GM12865 (cell line): Measurements from ENCODE around the gene TP63.

Source experiments
- DNase-seq: peaks from one replicate; pipeline ENCODE4 v3.0.0; 2010; ENCODE audit warnings: low read depth
- H3K4me3 ChIP-seq: 2 replicates; pipeline ENCODE4 v1.5.1; 2011; ENCODE audit warnings: mild to moderate bottlenecking, low read depth, low read length, control low read depth
- TF ChIP-seq, protein P1 (sequence below): IDR thresholded peaks from 2 replicates; pipeline ENCODE4 v1.5.1; 2011; ENCODE audit warnings: low read length, control low read depth, low read depth, inconsistent platforms; ENCODE audit not compliant: insufficient read depth; ENCODE audit errors: missing control alignments

Gene TP63

GRCh38 chr3:189780546-189781270, 149.5 kb downstream of the TP63 start:
- no peak overlapping the region for H3K4me3 ChIP-seq
- TF ChIP-seq, protein P1, sequence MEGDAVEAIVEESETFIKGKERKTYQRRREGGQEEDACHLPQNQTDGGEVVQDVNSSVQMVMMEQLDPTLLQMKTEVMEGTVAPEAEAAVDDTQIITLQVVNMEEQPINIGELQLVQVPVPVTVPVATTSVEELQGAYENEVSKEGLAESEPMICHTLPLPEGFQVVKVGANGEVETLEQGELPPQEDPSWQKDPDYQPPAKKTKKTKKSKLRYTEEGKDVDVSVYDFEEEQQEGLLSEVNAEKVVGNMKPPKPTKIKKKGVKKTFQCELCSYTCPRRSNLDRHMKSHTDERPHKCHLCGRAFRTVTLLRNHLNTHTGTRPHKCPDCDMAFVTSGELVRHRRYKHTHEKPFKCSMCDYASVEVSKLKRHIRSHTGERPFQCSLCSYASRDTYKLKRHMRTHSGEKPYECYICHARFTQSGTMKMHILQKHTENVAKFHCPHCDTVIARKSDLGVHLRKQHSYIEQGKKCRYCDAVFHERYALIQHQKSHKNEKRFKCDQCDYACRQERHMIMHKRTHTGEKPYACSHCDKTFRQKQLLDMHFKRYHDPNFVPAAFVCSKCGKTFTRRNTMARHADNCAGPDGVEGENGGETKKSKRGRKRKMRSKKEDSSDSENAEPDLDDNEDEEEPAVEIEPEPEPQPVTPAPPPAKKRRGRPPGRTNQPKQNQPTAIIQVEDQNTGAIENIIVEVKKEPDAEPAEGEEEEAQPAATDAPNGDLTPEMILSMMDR, result no peak
- DNase-seq, result no peak

- TF ChIP-seq, protein P1, result no peak
These were observed 150.2 kb downstream of the TP63 start for GRCh38 chr3:189781415-189781814.

GRCh38 chr3:189786479-189787064, 155.4 kb downstream of the TP63 start:
- no peak overlapping the region for H3K4me3 ChIP-seq
- DNase-seq, result no peak
- TF ChIP-seq, protein P1, result no peak

More at GRCh38 chr3:189781415-189781814, 150.2 kb downstream of the TP63 start:
- no peak for DNase-seq
- no peak overlapping the region for H3K4me3 ChIP-seq

- TF ChIP-seq, protein P1, result no peak
- DNase-seq, result no peak
- H3K4me3 ChIP-seq, result no peak overlapping the region
These were observed 156.0 kb downstream of the TP63 start for GRCh38 chr3:189787191-189787590.

DNA sequence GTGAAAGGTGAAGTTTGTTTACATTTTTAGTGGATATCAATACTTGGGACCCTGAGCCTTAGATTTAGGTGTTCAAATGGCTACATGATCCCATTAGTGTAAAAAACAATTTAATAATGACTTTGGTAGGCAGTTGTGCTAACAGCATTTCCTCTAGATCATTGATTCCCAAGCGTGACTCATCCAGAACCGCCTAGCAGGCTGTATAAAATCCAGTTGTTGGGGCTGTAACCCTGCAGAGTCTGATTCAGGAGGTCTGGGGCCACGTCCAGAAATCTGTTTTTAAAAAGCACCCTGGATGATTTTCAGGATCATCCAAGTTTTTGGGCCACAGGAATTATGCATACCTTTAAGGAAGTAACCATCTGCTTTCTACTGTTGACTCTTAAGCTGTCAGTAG, 156.4 kb downstream of the TP63 start:
- H3K4me3 ChIP-seq, result no peak overlapping the region
- TF ChIP-seq, protein P1, result no peak
- DNase-seq, result no peak

- TF ChIP-seq, protein P1, result no peak
- no peak for DNase-seq
- no peak overlapping the region for H3K4me3 ChIP-seq
These were observed 158.2 kb downstream of the TP63 start for GRCh38 chr3:189789432-189789831.
